ENCODE data around the gene SSR4. TPM values are rescaled to one million over a fixed set of nuclear protein-coding genes. Genes with fewer than 3 reads are reported as not detected.

Gene SSR4
- total and polyA plus RNA-seq, 2 donors (not counting 1 experiment from before 2014, with no cell fraction given): 141 to 144 TPM

DNA sequence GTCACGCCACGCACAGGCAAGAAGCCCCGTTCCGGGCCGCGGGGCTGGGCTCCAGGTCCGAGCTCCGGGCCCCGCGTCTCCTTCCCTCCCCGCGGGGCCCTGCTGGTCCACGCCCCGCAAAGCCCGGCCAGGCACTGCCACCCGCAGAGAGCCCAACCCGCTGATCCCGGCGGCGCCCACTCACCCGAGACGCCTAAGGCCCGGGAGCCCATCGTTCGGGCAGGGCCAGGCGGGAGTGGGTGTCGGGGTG, 35.0 kb downstream of the SSR4 start:
- H3K9me3 ChIP-seq (ENCODE audit: control insufficient read depth, insufficient read depth, low read depth, low read length): no peaks in the 10 kb centered on the region
- H3K4me1 ChIP-seq (ENCODE audit: control insufficient read depth, extremely low read depth, insufficient read depth, low read length): no peaks in the 10 kb centered on the region
- no peaks in the 10 kb centered on the region for H4K20me1 ChIP-seq (ENCODE audit: control insufficient read depth, extremely low read depth, insufficient read depth, low read length)
- DNase-seq (ENCODE audit: low read depth in 2 of 2): no peak
- H3K4me2 ChIP-seq (ENCODE audit: extremely low read depth, insufficient read depth, low read length): no peak overlapping the region
- no peak for TF ChIP-seq EZH2 (IDR thresholded peaks at IDR 0.05; ENCODE audit: low read length, missing control alignments)
- TF ChIP-seq, protein P1, sequence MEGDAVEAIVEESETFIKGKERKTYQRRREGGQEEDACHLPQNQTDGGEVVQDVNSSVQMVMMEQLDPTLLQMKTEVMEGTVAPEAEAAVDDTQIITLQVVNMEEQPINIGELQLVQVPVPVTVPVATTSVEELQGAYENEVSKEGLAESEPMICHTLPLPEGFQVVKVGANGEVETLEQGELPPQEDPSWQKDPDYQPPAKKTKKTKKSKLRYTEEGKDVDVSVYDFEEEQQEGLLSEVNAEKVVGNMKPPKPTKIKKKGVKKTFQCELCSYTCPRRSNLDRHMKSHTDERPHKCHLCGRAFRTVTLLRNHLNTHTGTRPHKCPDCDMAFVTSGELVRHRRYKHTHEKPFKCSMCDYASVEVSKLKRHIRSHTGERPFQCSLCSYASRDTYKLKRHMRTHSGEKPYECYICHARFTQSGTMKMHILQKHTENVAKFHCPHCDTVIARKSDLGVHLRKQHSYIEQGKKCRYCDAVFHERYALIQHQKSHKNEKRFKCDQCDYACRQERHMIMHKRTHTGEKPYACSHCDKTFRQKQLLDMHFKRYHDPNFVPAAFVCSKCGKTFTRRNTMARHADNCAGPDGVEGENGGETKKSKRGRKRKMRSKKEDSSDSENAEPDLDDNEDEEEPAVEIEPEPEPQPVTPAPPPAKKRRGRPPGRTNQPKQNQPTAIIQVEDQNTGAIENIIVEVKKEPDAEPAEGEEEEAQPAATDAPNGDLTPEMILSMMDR (conservative IDR thresholded peaks at IDR 0.05 in 1 of 2, IDR thresholded peaks at IDR 0.05 in 1 of 2; ENCODE audit: low read depth in 1 of 2, low read length in 2 of 2): no peak
- no peak overlapping the region for H3K4me3 ChIP-seq (replicated peaks in 1 of 4; ENCODE audit: control extremely low read depth in 1 of 4, insufficient read depth in 1 of 4, low read depth in 3 of 4, low read length in 4 of 4)
- no peak overlapping the region for H2AFZ ChIP-seq (ENCODE audit: low read length)
- no peak overlapping the region for H3K9ac ChIP-seq (ENCODE audit: insufficient read depth, low read length)
- no peaks in the 10 kb centered on the region for H3K79me2 ChIP-seq (ENCODE audit: control insufficient read depth, insufficient read depth, low read length)
- H3K27me3 ChIP-seq (ENCODE audit: control insufficient read depth, insufficient read depth, low read length): peaks cover 36% of the 10 kb centered on the region
- no peak overlapping the region for H3K27ac ChIP-seq (ENCODE audit: insufficient read depth, low read length)
- no peaks in the 10 kb centered on the region for H3K36me3 ChIP-seq (ENCODE audit: control insufficient read depth, insufficient read depth, low read length)

DNA sequence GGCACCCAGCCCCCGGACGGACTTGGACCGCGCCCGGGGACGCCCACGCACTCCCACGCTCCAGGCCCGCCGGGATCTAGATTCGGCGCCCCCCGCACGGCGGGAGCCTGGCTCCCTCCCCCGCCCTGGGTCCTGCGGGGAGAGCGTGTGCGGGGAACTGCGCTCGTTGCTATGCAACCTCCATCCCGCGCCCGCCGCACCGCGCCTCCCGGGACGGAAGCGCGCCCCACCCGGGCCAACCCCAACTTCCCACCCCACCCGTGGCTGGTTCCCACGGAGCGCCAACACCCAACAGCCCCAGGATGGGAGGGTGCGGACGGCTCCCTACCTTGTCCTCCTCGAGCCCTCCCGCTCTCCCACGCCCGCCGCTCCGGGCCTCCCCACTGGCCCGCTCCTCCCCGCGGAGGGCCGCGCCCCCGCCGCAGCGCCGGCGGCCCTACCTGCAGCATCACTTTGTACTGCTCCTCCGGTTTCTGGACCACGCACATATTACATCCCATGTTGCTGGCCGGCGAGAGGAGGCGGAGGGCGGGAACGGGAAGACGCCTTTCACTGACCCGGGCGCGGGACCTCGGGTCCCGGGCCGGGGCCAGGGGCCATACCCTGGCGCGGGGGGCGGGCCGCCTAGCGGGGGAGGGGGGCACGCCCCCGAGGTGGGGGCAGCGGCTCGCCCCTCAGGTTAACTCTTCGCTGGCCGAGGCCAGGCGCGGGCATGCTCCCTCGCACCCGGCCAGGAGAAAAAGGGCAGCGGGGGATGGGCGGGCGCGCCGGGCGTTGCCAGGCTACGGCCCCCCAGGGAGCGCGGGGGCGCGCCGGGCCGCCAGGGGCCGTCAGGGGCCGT, 35.6 kb downstream of the SSR4 start, which contains the start of gene PDZD4:
Gene PDZD4, minus strand, starts transcription at position 746 of the 841 bp plus-strand sequence. Its CDS starts 246 bp downstream, at position 500.
- H2AFZ ChIP-seq (ENCODE audit: low read length): no peak within 1 kb of the TSS
- no peaks in the 10 kb centered on the region for H3K79me2 ChIP-seq (ENCODE audit: control insufficient read depth, insufficient read depth, low read length)
- no peak within 1 kb of the TSS for H3K4me3 ChIP-seq (replicated peaks in 1 of 4; ENCODE audit: control extremely low read depth in 1 of 4, insufficient read depth in 1 of 4, low read depth in 3 of 4, low read length in 4 of 4)
- peak; percentile 92 for TF ChIP-seq EZH2 (IDR thresholded peaks at IDR 0.05; ENCODE audit: low read length, missing control alignments)
- TF ChIP-seq, protein P1 (conservative IDR thresholded peaks at IDR 0.05 in 1 of 2, IDR thresholded peaks at IDR 0.05 in 1 of 2; ENCODE audit: low read depth in 1 of 2, low read length in 2 of 2): no peak
- peaks cover 36% of the 10 kb centered on the region for H3K27me3 ChIP-seq (ENCODE audit: control insufficient read depth, insufficient read depth, low read length)
- no peak within 1 kb of the TSS for H3K4me2 ChIP-seq (ENCODE audit: extremely low read depth, insufficient read depth, low read length)
- no peaks in the 10 kb centered on the region for H4K20me1 ChIP-seq (ENCODE audit: control insufficient read depth, extremely low read depth, insufficient read depth, low read length)
- H3K4me1 ChIP-seq (ENCODE audit: control insufficient read depth, extremely low read depth, insufficient read depth, low read length): no peaks in the 10 kb centered on the region
- H3K27ac ChIP-seq (ENCODE audit: insufficient read depth, low read length): no peak within 1 kb of the TSS
- DNase-seq (ENCODE audit: low read depth in 2 of 2): no peak
- no peaks in the 10 kb centered on the region for H3K9me3 ChIP-seq (ENCODE audit: control insufficient read depth, insufficient read depth, low read depth, low read length)
- H3K9ac ChIP-seq (ENCODE audit: insufficient read depth, low read length): no peak within 1 kb of the TSS
- H3K36me3 ChIP-seq (ENCODE audit: control insufficient read depth, insufficient read depth, low read length): no peaks in the 10 kb centered on the region

DNA sequence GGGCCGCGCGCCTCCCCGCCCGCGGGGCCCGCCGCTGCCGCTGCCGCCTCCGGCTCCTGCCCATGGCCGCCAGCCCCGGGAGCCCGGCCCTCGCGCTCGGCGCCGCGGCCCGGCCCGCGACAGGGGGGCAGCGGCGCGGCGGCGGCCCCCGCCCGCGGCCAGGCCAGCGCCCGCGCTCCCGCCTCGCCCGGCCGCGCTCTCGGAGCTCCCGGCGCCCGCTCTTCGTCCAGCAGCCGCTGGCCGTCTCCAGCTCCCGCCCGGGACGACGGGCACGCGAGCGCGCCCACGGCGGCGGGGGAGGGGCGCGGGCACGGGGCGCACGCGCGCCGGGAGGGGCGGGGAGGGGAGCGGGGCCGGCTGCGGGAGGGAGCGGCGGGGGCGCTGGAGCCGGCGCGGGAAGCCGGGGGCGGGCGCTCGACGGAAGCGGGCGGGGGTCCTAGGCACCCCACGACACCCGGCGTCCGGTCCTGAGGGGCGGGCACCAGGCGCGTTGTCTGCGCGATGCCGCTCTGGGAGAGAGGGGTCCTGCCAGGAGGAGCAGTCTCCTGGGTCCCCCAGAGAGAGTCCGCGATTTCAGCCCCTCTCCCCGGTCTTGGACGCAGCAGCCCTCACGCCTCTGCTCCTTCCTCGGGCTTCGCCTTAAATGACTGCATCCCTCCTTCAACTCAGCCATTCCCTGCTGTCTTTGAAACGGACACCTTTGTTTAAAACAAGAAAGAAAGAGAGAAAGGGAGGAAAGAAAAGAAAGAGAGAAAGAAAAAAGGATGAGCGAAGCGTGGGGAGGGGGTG, 36.4 kb downstream of the SSR4 start:
- H3K27ac ChIP-seq (ENCODE audit: insufficient read depth, low read length): no peak overlapping the region
- H3K4me1 ChIP-seq (ENCODE audit: control insufficient read depth, extremely low read depth, insufficient read depth, low read length): no peaks in the 10 kb centered on the region
- no peaks in the 10 kb centered on the region for H3K79me2 ChIP-seq (ENCODE audit: control insufficient read depth, insufficient read depth, low read length)
- no peak overlapping the region for H3K4me3 ChIP-seq (replicated peaks in 1 of 4; ENCODE audit: control extremely low read depth in 1 of 4, insufficient read depth in 1 of 4, low read depth in 3 of 4, low read length in 4 of 4)
- TF ChIP-seq EZH2 (IDR thresholded peaks at IDR 0.05; ENCODE audit: low read length, missing control alignments): peak; percentile 80
- TF ChIP-seq, protein P1 (conservative IDR thresholded peaks at IDR 0.05 in 1 of 2, IDR thresholded peaks at IDR 0.05 in 1 of 2; ENCODE audit: low read depth in 1 of 2, low read length in 2 of 2): no peak
- H2AFZ ChIP-seq (ENCODE audit: low read length): no peak overlapping the region
- no peak overlapping the region for H3K9ac ChIP-seq (ENCODE audit: insufficient read depth, low read length)
- no peaks in the 10 kb centered on the region for H3K9me3 ChIP-seq (ENCODE audit: control insufficient read depth, insufficient read depth, low read depth, low read length)
- H3K36me3 ChIP-seq (ENCODE audit: control insufficient read depth, insufficient read depth, low read length): no peaks in the 10 kb centered on the region
- H3K27me3 ChIP-seq (ENCODE audit: control insufficient read depth, insufficient read depth, low read length): peaks cover 31% of the 10 kb centered on the region
- no peak for DNase-seq (ENCODE audit: low read depth in 2 of 2)
- H4K20me1 ChIP-seq (ENCODE audit: control insufficient read depth, extremely low read depth, insufficient read depth, low read length): no peaks in the 10 kb centered on the region
- no peak overlapping the region for H3K4me2 ChIP-seq (ENCODE audit: extremely low read depth, insufficient read depth, low read length)

Data from fibroblast of lung (primary cell).